Left lung (tissue), 10 donors: ENCODE data around the gene CHRDL2. TPM values are rescaled to one million over a fixed set of nuclear protein-coding genes. Genes with fewer than 3 reads are reported as not detected.
A peak's percentile ranks its signal among the peaks of the same experiment; 100 is the strongest.

Experiments used
- ATAC-seq: fragments of 200-7000 bp; cut with Tn5 transposase; one replicate; pipeline ENCODE4 v1.9.1; 2020; ENCODE audit warnings: moderate library complexity
- DNase-seq, 4 donors: peaks; one replicate each; pipeline ENCODE4 v3.0.0-alpha.2; 2013 to 2020
- H3K27ac ChIP-seq, 2 donors: fragments of 200-600 bp; sonication (generic) in 1 of 2; one replicate each; pipeline versions ENCODE4 v1.5.0 to v1.8.0; 2020 to 2021
- H3K27me3 ChIP-seq, 2 donors: fragments of 200-600 bp; sonication (generic) in 1 of 2; one replicate each; pipeline versions ENCODE4 v1.5.0 to v1.8.0; 2020 to 2021
- H3K36me3 ChIP-seq, 2 donors: fragments of 200-600 bp; sonication (generic) in 1 of 2; one replicate each; pipeline versions ENCODE4 v1.5.0 to v1.8.0; 2020 to 2021
- H3K4me1 ChIP-seq, 2 donors: fragments of 200-600 bp; one replicate each; pipeline ENCODE4 v1.8.0; 2021
- H3K4me3 ChIP-seq, 2 donors: fragments of 200-600 bp; sonication (generic) in 1 of 2; one replicate each; pipeline versions ENCODE4 v1.5.0 to v1.8.0; 2020 to 2021; ENCODE audit warnings: mild to moderate bottlenecking in 1 of 2
- H3K9me3 ChIP-seq, 2 donors: fragments of 200-600 bp; sonication (generic) in 1 of 2; one replicate each; pipeline versions ENCODE4 v1.5.0 to v1.8.0; 2020 to 2021
- intact Hi-C, 2 donors: fragments of 100-400 bp; cut with DNase I; formaldehyde crosslinking; loops; one replicate each; pipeline versions ENCODE4 v1.11.2 to v1.14.2; 2022
- polyA plus RNA-seq, 6 donors: library from polyadenylated mRNA; unstranded; fragments of 120-200 nt; gene quantifications; one replicate each; pipeline ENCODE4 v1.2.1, GENCODE V29; 2013; ENCODE audit not compliant: insufficient read length in 6 of 6
- total RNA-seq, 2 donors: library from RNA; stranded (reverse); fragmentation: NEBNext Ultra II Directional; extraction: Animal tissue kit (Norgen Biotek cat#: 25700); gene quantifications; one replicate each; pipeline ENCODE4 v1.2.1, GENCODE V29; 2021
- TF ChIP-seq, protein P1 (sequence below), 2 donors: fragments of 200-600 bp; sonication (generic) in 1 of 2; IDR thresholded peaks; one replicate each; pipeline versions ENCODE4 v1.5.0 to v1.8.0; 2021; ENCODE audit warnings: antibody characterized with exemption in 2 of 2
- donor health status: DM: no; HTN: yes; CAD: no.
- donor health status: DM: no; HTN: no; CAD: no.

The CHRDL2 gene
- total and polyA plus RNA-seq, 8 donors = 0.48 to 5.2 (median 0.69) TPM

DNA sequence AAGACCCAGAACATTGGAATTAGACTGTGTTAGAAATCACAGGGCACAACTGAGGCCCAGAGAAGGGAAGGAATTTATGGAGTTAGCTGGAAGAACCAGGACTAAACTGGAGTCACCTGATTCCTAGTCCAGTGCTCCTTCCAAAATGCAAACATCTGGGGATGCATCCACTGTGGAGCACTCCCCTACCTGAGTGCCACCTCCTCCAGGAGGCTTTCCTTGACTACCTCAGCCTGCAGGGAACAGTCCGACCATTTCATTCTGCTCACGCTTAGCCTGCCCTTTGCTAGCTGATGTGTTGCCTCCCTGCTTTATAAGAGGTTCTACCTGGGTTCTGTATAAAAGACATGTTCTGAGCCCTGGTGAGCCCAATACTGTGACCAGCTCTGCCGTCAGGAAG, 24.0 kb downstream of the CHRDL2 start:
- peaks cover 0 to 2% of the 10 kb centered on the region in 2 donors for H3K4me1 ChIP-seq
- peak in 1 of 4 donors; percentile 1 for DNase-seq
- H3K9me3 ChIP-seq = no peaks in the 10 kb centered on the region
- ATAC-seq = no peak
- no peaks in the 10 kb centered on the region for H3K27me3 ChIP-seq
- TF ChIP-seq, protein P1, sequence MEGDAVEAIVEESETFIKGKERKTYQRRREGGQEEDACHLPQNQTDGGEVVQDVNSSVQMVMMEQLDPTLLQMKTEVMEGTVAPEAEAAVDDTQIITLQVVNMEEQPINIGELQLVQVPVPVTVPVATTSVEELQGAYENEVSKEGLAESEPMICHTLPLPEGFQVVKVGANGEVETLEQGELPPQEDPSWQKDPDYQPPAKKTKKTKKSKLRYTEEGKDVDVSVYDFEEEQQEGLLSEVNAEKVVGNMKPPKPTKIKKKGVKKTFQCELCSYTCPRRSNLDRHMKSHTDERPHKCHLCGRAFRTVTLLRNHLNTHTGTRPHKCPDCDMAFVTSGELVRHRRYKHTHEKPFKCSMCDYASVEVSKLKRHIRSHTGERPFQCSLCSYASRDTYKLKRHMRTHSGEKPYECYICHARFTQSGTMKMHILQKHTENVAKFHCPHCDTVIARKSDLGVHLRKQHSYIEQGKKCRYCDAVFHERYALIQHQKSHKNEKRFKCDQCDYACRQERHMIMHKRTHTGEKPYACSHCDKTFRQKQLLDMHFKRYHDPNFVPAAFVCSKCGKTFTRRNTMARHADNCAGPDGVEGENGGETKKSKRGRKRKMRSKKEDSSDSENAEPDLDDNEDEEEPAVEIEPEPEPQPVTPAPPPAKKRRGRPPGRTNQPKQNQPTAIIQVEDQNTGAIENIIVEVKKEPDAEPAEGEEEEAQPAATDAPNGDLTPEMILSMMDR (IDR thresholded peaks at IDR 0.05) = no peak
- H3K36me3 ChIP-seq = no peaks in the 10 kb centered on the region
- H3K27ac ChIP-seq = no peak overlapping the region
- intact Hi-C loops = no loop called here
- no peak overlapping the region for H3K4me3 ChIP-seq

DNA sequence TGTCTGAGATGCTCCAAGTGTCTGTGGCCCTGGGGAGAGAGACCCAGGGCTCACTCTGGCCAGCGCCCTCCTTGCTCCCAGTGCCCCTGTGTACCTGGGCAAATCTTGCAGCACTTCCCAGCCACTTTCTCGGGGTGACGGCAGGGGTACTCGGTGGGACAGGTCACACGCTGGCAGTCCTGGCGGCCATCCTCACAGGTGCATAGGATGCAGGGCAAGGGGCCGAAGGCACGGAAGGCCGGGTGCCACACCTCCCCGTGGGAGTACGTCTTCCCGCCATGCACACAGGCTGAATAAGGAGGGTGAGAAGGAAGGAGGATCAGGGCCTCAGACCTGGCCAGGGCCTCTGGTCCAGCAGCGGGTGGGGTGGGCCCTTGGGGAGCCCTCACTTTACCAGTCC, 28.0 kb downstream of the CHRDL2 start:
- ATAC-seq (no peak), DNase-seq (peak in 1 of 4 donors; percentile 67)
- TF ChIP-seq, protein P1 (IDR thresholded peaks at IDR 0.05) = no peak
- H3K27me3 ChIP-seq = no peaks in the 10 kb centered on the region
- no peaks in the 10 kb centered on the region for H3K36me3 ChIP-seq
- peaks cover 0 to 3% of the 10 kb centered on the region in 2 donors for H3K4me1 ChIP-seq
- no peak overlapping the region for H3K4me3 ChIP-seq
- no peaks in the 10 kb centered on the region for H3K9me3 ChIP-seq
- intact Hi-C loops = no loop called here
- H3K27ac ChIP-seq = no peak overlapping the region

DNA sequence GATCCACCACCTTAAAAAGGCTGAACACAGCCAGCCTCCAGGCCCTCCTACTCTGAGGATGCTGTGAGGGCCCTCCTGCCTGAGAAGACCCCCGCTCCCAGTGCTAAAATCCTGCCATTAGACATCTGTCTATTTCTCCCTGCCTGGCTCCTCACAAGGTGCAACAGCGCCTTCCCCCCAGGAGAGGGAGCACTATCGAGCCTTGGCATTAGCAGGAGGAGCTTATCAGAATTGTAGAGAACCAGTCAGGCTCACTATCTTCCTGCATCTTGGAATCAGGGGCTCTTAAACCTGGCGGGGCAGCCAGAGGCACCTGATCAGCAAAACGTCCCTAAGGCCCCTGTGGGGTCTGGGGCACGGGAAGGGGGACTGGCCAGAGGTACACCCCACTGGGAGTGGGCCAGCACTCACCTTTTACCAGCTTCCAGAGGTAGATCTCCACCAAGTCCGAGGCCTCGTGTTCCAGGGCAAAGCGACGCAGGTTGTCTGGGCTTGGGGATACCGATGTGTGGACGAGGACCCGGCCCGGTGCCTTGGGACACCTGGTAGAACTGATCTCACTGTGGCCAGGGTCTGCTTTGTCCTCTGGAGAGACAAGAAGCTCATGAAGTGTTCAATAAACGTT, 28.7 kb downstream of the CHRDL2 start:
- no peak overlapping the region for H3K4me3 ChIP-seq
- H3K36me3 ChIP-seq = no peaks in the 10 kb centered on the region
- H3K27me3 ChIP-seq = no peaks in the 10 kb centered on the region
- ATAC-seq = peak; percentile 92
- TF ChIP-seq, protein P1 (IDR thresholded peaks at IDR 0.05) = peak; percentile 91 to 92
- H3K4me1 ChIP-seq = peaks cover 2 to 9% of the 10 kb centered on the region in 2 donors
- intact Hi-C loops = no loop called here
- H3K9me3 ChIP-seq = no peaks in the 10 kb centered on the region
- H3K27ac ChIP-seq = no peak overlapping the region
- peak; percentile 46 to 78 (median 67) for DNase-seq

DNA sequence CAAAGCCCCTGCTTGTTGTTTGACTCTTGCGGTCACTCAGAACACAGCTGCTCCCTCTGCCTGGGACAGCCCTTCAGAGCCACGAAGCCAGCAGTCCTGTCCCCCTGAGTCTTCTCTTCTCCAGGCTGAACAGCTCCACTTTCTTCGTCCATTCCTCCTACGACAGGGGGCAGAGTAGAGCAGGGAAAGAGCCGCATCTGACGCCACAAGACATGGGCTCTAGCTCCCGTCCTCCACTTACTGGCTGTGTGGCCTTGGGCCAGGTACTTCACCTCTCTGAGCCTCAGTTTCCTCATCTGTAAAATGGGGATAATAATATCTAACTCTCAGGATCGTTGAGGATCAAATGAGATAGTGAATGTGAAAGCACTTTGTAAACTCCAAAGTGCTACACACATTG, 29.9 kb downstream of the CHRDL2 start:
- Histone ChIP-seq H3K36me3 (no peaks in the 10 kb centered on the region), H3K4me1 (peaks cover 14 to 16% of the 10 kb centered on the region in 2 donors), H3K27me3 (no peaks in the 10 kb centered on the region), H3K9me3 (no peaks in the 10 kb centered on the region), H3K27ac (no peak overlapping the region), H3K4me3 (no peak overlapping the region)
- TF ChIP-seq, protein P1 (IDR thresholded peaks at IDR 0.05) = no peak
- no peak for ATAC-seq
- intact Hi-C loops = no loop called here
- DNase-seq = peak in 1 of 4 donors; percentile 6

DNA sequence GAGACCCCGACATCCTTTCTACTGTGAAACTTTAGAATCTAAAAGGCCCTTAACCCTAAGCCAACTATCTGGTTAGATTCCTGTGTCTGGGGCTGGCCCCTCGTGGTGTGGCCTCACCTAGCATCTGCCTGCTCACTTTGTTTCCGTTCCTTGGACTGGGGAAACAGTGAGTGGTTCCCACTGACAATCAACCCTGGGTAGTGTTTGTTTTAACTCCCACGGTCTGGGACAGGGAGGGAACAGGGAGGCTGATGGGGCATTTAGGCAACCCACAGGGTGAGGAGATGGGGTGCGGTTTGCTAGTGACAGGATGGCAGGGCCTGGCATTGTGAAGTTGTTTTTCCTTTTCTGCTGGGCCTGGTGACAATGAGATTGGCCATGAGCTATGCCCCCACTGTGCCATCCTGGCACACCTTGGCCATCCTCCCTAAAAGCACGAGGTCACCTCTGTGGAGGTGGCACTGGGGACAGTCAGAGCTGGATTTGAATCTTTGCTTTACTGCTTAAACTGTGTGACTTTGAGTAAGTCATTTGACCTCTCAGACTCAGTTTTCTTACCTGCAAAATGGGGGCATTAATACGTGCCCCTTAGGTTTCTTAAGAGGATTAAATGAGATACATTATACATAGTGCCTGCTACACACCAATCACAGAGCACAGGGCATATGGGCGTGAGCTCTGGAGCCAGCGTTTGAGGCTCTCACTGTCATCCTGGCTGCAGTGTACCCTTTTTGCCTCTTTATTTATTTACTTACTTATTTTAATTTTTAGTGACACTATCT, 31.4 kb downstream of the CHRDL2 start:
- Histone ChIP-seq H3K36me3 (no peaks in the 10 kb centered on the region), H3K27ac (no peak overlapping the region), H3K9me3 (no peaks in the 10 kb centered on the region), H3K27me3 (no peaks in the 10 kb centered on the region), H3K4me3 (no peak overlapping the region), H3K4me1 (peaks cover 14 to 19% of the 10 kb centered on the region in 2 donors)
- ATAC-seq (no peak), DNase-seq (no peak)
- TF ChIP-seq, protein P1 (IDR thresholded peaks at IDR 0.05) = no peak
- intact Hi-C loops = no loop called here
